A549 (cell line): ENCODE data around the gene ALDH1A1.
A peak's percentile ranks its signal among the peaks of the same experiment; 100 is the strongest.

Experiments
- BHLHE40 ChIP-seq: IDR thresholded peaks from 2 replicates; pipeline ENCODE4 v1.6.1; 2012; ENCODE audit warnings: low read depth, low read length, inconsistent platforms
- EP300 ChIP-seq, 2 experiments: fragments of >200 bp; sonication (Bioruptor Twin); formaldehyde crosslinking; IDR thresholded peaks; 2 replicates in 1 of 2; 3 replicates in 1 of 2; pipeline ENCODE4 v1.6.1; 2016 to 2017
- ESRRA ChIP-seq: fragments of 150-350 bp; IDR thresholded peaks from 2 replicates; pipeline ENCODE4 v1.6.1; 2014; ENCODE audit warnings: mild to moderate bottlenecking, low read length, borderline replicate concordance
- JUNB ChIP-seq: fragments of >200 bp; sonication (Bioruptor Twin); formaldehyde crosslinking; IDR thresholded peaks from 2 replicates; pipeline ENCODE4 v1.6.1; 2016
- MAFK ChIP-seq: fragments of 450-650 bp; IDR thresholded peaks from 2 replicates; pipeline ENCODE4 v1.6.1; 2014; ENCODE audit not compliant: partially characterized antibody
- MAX ChIP-seq: IDR thresholded peaks from 2 replicates; pipeline ENCODE4 v1.6.1; 2012
- TF ChIP-seq, protein P1 (sequence below): IDR thresholded peaks from 2 replicates; pipeline ENCODE4 v1.6.1; 2012

GRCh38 chr9:72917892-72918509 lies 34.9 kb downstream of the ALDH1A1 start:
- no peak for TF ChIP-seq ESRRA
- no peak for TF ChIP-seq MAX
- no peak for TF ChIP-seq MAFK
- TF ChIP-seq, protein P1, sequence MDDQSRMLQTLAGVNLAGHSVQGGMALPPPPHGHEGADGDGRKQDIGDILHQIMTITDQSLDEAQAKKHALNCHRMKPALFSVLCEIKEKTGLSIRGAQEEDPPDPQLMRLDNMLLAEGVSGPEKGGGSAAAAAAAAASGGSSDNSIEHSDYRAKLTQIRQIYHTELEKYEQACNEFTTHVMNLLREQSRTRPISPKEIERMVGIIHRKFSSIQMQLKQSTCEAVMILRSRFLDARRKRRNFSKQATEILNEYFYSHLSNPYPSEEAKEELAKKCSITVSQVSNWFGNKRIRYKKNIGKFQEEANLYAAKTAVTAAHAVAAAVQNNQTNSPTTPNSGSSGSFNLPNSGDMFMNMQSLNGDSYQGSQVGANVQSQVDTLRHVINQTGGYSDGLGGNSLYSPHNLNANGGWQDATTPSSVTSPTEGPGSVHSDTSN, result 0 out of 2 replicates have a peak, but pooled peaks have one; percentile 2
- no peak for TF ChIP-seq BHLHE40
- no peak for TF ChIP-seq EP300 (IDR thresholded peaks at IDR 0.05)
- TF ChIP-seq JUNB, result no peak
